ENCODE data around the gene KRTAP5-2.

KRTAP5-2 gene

GRCh38 chr11:1622086-1622485 is 24.0 kb upstream of the KRTAP5-2 start, which contains the start of gene KRTAP5-4:
Gene KRTAP5-4, minus strand, starts transcription at chr11:1622138. Its CDS starts 45 bp downstream, at chr11:1622093.
- no peak within 1 kb of the TSS for H3K27ac ChIP-seq (ENCODE audit: low read depth, low read length, poor library complexity, severe bottlenecking)
- H3K4me3 ChIP-seq (ENCODE audit: low read depth, low read length, poor library complexity, severe bottlenecking) = no peak within 1 kb of the TSS
- no peak within 1 kb of the TSS for H2AFZ ChIP-seq (ENCODE audit: low read length)
- no peaks in the 10 kb centered on the region; the same call in 1 of the 2 replicates for H3K27me3 ChIP-seq (ENCODE audit: insufficient read depth, low read length)
- no peak within 1 kb of the TSS for H3K9ac ChIP-seq (ENCODE audit: low read length)
- H3K79me2 ChIP-seq (ENCODE audit: insufficient read depth, low read length) = no peaks in the 10 kb centered on the region
- no peaks in the 10 kb centered on the region for H3K4me1 ChIP-seq (ENCODE audit: insufficient read depth, low read length, severe bottlenecking)
- H3K9me2 ChIP-seq (ENCODE audit: low read depth, low read length) = no peaks in the 10 kb centered on the region
- TF ChIP-seq, protein P1, sequence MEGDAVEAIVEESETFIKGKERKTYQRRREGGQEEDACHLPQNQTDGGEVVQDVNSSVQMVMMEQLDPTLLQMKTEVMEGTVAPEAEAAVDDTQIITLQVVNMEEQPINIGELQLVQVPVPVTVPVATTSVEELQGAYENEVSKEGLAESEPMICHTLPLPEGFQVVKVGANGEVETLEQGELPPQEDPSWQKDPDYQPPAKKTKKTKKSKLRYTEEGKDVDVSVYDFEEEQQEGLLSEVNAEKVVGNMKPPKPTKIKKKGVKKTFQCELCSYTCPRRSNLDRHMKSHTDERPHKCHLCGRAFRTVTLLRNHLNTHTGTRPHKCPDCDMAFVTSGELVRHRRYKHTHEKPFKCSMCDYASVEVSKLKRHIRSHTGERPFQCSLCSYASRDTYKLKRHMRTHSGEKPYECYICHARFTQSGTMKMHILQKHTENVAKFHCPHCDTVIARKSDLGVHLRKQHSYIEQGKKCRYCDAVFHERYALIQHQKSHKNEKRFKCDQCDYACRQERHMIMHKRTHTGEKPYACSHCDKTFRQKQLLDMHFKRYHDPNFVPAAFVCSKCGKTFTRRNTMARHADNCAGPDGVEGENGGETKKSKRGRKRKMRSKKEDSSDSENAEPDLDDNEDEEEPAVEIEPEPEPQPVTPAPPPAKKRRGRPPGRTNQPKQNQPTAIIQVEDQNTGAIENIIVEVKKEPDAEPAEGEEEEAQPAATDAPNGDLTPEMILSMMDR (IDR thresholded peaks at IDR 0.05; ENCODE audit: low read length) = no peak
- no peak for TF ChIP-seq EZH2 (IDR thresholded peaks at IDR 0.05; ENCODE audit: borderline replicate concordance, low read length)
- H3K36me3 ChIP-seq (ENCODE audit: insufficient read depth, low read length) = no peaks in the 10 kb centered on the region
- no peaks in the 10 kb centered on the region for H3K9me3 ChIP-seq (ENCODE audit: low read length)
- H4K20me1 ChIP-seq (ENCODE audit: insufficient read depth, low read length) = no peaks in the 10 kb centered on the region
- H3F3A ChIP-seq (ENCODE audit: insufficient read depth, low read length) = no peaks in the 10 kb centered on the region
- H3K4me2 ChIP-seq (ENCODE audit: low read length) = no peak within 1 kb of the TSS

- H3K4me1 ChIP-seq (ENCODE audit: insufficient read depth, low read length, severe bottlenecking) = no peaks in the 10 kb centered on the region
- no peaks in the 10 kb centered on the region for H3F3A ChIP-seq (ENCODE audit: insufficient read depth, low read length)
- no peaks in the 10 kb centered on the region for H3K79me2 ChIP-seq (ENCODE audit: insufficient read depth, low read length)
- H3K9me2 ChIP-seq (ENCODE audit: low read depth, low read length) = no peaks in the 10 kb centered on the region
- no peak overlapping the region for H3K4me2 ChIP-seq (ENCODE audit: low read length)
- H3K4me3 ChIP-seq (ENCODE audit: low read depth, low read length, poor library complexity, severe bottlenecking) = no peak overlapping the region
- TF ChIP-seq, protein P1 (IDR thresholded peaks at IDR 0.05; ENCODE audit: low read length) = no peak
- TF ChIP-seq EZH2 (IDR thresholded peaks at IDR 0.05; ENCODE audit: borderline replicate concordance, low read length) = no peak
- H3K27me3 ChIP-seq (ENCODE audit: insufficient read depth, low read length) = peaks cover 6% of the 10 kb centered on the region; the same call in 1 of the 2 replicates
- H2AFZ ChIP-seq (ENCODE audit: low read length) = no peak overlapping the region
- H3K36me3 ChIP-seq (ENCODE audit: insufficient read depth, low read length) = no peaks in the 10 kb centered on the region
- no peak overlapping the region for H3K27ac ChIP-seq (ENCODE audit: low read depth, low read length, poor library complexity, severe bottlenecking)
- no peak overlapping the region for H3K9ac ChIP-seq (ENCODE audit: low read length)
- no peaks in the 10 kb centered on the region for H4K20me1 ChIP-seq (ENCODE audit: insufficient read depth, low read length)
- no peaks in the 10 kb centered on the region for H3K9me3 ChIP-seq (ENCODE audit: low read length)
These were observed 21.4 kb upstream of the KRTAP5-2 start for GRCh38 chr11:1619449-1619848.

GRCh38 chr11:1618231-1618630 is 20.1 kb upstream of the KRTAP5-2 start:
- Histone ChIP-seq H3F3A (ENCODE audit: insufficient read depth, low read length) (no peaks in the 10 kb centered on the region), H3K4me1 (ENCODE audit: insufficient read depth, low read length, severe bottlenecking) (no peaks in the 10 kb centered on the region), H3K9ac (ENCODE audit: low read length) (no peak overlapping the region), H3K4me3 (ENCODE audit: low read depth, low read length, poor library complexity, severe bottlenecking) (no peak overlapping the region), H3K9me3 (ENCODE audit: low read length) (no peaks in the 10 kb centered on the region), H3K27me3 (ENCODE audit: insufficient read depth, low read length) (peaks cover 6% of the 10 kb centered on the region; the same call in 1 of the 2 replicates), H3K4me2 (ENCODE audit: low read length) (no peak overlapping the region), H3K79me2 (ENCODE audit: insufficient read depth, low read length) (no peaks in the 10 kb centered on the region), H2AFZ (ENCODE audit: low read length) (no peak overlapping the region), H3K36me3 (ENCODE audit: insufficient read depth, low read length) (no peaks in the 10 kb centered on the region), H3K9me2 (ENCODE audit: low read depth, low read length) (no peaks in the 10 kb centered on the region), H4K20me1 (ENCODE audit: insufficient read depth, low read length) (no peaks in the 10 kb centered on the region), H3K27ac (ENCODE audit: low read depth, low read length, poor library complexity, severe bottlenecking) (no peak overlapping the region)
- TF ChIP-seq EZH2 (IDR thresholded peaks at IDR 0.05; ENCODE audit: borderline replicate concordance, low read length) = no peak
- TF ChIP-seq, protein P1 (IDR thresholded peaks at IDR 0.05; ENCODE audit: low read length) = no peak

All from OCI-LY1 (cell line).